Measurements from ENCODE around the gene MYBPH.

The MYBPH gene

DNA sequence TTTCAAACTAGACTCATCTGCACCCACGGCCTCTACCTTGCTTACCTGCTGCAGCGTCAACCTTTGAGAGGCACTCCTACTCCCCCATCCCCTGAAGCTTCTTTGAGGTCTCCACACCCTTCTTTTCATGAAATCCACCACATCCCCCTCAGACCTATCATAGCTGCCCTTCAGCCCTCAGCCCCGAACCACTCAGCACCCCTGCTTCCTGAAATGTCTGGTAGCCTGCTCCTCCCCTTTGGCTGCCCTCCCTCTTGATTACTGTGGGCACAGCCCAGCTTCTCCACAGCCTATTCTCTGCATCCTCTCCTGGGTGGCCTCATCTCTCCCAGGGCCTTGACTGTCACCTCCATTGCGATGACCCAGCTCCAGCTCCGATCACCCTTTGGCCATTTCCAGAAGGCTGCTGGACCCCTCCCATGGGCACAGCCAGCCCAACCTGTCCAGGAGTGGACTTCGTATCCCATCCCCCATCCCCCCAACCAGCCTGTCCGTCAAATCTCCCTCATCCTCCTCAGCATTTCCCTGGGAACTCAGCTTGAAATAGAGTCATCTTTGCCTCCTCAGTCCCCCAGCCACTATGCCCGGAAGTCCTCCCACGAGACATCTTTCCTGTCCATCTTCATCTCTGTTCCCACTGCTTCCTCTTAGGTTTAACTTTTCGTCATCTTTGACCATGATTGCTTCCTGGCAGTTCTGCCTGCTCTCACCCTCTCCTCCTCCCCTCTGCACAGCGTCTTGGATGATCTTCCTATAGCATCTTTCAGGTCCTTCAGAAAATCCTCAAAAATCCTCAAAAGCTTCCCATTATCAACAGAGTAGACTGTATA lies 54.2 kb downstream of the MYBPH start:
- Histone ChIP-seq H3K36me3 (no peaks in the 10 kb centered on the region), H3K4me1 (peaks cover 23% of the 10 kb centered on the region), H3K27me3 (no peaks in the 10 kb centered on the region), H3K9me3 (no peaks in the 10 kb centered on the region), H3K4me3 (ENCODE audit: low read depth, low read length) (no peak overlapping the region)
- no peak for DNase-seq
- TF ChIP-seq, protein P1, sequence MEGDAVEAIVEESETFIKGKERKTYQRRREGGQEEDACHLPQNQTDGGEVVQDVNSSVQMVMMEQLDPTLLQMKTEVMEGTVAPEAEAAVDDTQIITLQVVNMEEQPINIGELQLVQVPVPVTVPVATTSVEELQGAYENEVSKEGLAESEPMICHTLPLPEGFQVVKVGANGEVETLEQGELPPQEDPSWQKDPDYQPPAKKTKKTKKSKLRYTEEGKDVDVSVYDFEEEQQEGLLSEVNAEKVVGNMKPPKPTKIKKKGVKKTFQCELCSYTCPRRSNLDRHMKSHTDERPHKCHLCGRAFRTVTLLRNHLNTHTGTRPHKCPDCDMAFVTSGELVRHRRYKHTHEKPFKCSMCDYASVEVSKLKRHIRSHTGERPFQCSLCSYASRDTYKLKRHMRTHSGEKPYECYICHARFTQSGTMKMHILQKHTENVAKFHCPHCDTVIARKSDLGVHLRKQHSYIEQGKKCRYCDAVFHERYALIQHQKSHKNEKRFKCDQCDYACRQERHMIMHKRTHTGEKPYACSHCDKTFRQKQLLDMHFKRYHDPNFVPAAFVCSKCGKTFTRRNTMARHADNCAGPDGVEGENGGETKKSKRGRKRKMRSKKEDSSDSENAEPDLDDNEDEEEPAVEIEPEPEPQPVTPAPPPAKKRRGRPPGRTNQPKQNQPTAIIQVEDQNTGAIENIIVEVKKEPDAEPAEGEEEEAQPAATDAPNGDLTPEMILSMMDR (IDR thresholded peaks at IDR 0.05; ENCODE audit: low read depth, low read length) = no peak

DNA sequence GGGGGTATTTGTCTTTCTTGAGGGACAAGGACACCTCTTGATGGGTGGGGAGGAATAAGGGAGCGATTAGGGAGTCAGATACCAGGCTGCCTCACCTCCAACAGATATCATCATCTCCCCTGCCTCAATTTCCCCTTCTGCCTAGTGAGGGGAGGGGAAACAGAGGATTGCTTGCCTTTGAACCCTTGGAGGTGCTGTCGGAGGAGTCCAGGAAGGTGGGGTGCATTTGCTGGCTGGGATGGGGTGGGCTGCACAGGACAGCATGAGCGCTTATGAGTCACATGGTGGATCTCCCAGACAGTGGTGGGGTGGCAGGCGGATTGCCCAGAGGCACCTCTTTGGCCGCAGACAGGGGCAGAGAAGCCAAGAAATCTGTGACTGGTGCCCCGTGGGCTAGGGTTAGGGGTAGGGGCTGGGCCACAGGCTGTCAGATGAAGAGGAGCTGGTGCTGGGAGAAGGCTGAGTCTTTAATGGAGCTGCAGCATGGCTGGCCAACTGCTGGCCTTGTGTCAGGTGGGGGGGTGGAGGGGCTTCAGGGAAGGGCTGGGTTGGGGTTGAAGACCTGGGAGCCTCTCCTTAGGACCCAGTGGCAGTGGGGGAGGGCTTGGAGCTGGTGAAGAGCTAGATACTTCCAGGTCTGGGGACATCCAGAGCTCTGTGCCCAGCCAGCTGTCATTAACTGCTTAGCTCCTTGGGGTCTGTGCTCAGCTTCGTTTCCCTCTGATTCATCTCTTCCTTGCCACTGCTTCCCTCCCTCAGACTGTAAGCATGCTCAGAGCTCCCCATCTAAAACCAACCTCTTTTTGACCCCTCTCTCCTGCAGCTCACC lies 55.1 kb downstream of the MYBPH start:
- H3K27me3 ChIP-seq = no peaks in the 10 kb centered on the region
- H3K9me3 ChIP-seq = no peaks in the 10 kb centered on the region
- no peaks in the 10 kb centered on the region for H3K36me3 ChIP-seq
- TF ChIP-seq, protein P1 (IDR thresholded peaks at IDR 0.05; ENCODE audit: low read depth, low read length) = no peak
- peaks cover 15% of the 10 kb centered on the region for H3K4me1 ChIP-seq
- DNase-seq = no peak
- no peak overlapping the region for H3K4me3 ChIP-seq (ENCODE audit: low read depth, low read length)

All from BE2C (cell line).